OCI-LY3 (cell line): ENCODE measurements around the gene CKB.

ENCODE experiments used
- H2AFZ ChIP-seq: fragments of 200-600, 300-600 bp; shearing (Covaris generic); 2 replicates; pipeline ENCODE4 v1.6.0; 2014; ENCODE audit warnings: antibody characterized with exemption, low read depth, low read length
- H3K27ac ChIP-seq: fragments of 200-600, 300-600 bp; sonication (generic); 2 replicates; pipeline ENCODE4 v1.5.1; 2014; ENCODE audit warnings: mild to moderate bottlenecking, low read length, moderate library complexity, mixed read lengths
- H3K27me3 ChIP-seq: fragments of 200-600, 300-600 bp; sonication (generic); 2 replicates; pipeline ENCODE4 v1.6.1; 2014; ENCODE audit warnings: low read depth, low read length, mixed read lengths
- H3K36me3 ChIP-seq: fragments of 200-600, 300-600 bp; sonication (generic); replicated peaks from 2 replicates; pipeline ENCODE3; 2014; ENCODE audit warnings: low read depth, low read length, mixed read lengths
- H3K4me1 ChIP-seq: fragments of 300-600, 200-600 bp; sonication (generic); 2 replicates; pipeline ENCODE4 v1.6.1; 2014; ENCODE audit warnings: low read length, mixed read lengths
- H3K4me2 ChIP-seq: fragments of 200-600, 300-600 bp; sonication (generic); 2 replicates; pipeline ENCODE4 v1.6.1; 2014; ENCODE audit warnings: low read length, mixed read lengths
- H3K4me3 ChIP-seq: fragments of 300-600, 200-600 bp; sonication (generic); 2 replicates; pipeline ENCODE4 v1.5.1; 2014; ENCODE audit warnings: antibody characterized with exemption, mild to moderate bottlenecking, low read length, moderate library complexity
- H3K79me2 ChIP-seq: fragments of 300-600, 200-600 bp; shearing (Covaris generic); 2 replicates; pipeline ENCODE4 v1.6.1; 2014; ENCODE audit warnings: mild to moderate bottlenecking, low read length, mixed read lengths
- H3K9ac ChIP-seq: fragments of 300-600, 200-600 bp; shearing (Covaris generic); 2 replicates; pipeline ENCODE4 v1.6.0; 2014; ENCODE audit warnings: mild to moderate bottlenecking, low read length, moderate library complexity
- H3K9me3 ChIP-seq: fragments of 200-600, 300-600 bp; shearing (Covaris generic); 2 replicates; pipeline ENCODE4 v1.6.1; 2014; ENCODE audit warnings: low read length, mixed read lengths; ENCODE audit not compliant: insufficient read depth
- H4K20me1 ChIP-seq: fragments of 200-600, 300-600 bp; sonication (generic); 2 replicates; pipeline ENCODE4 v1.6.1; 2016; ENCODE audit warnings: low read length, mixed read lengths; ENCODE audit not compliant: insufficient read depth
- CTCF ChIP-seq: fragments of 200-600, 300-600 bp; sonication (generic); IDR thresholded peaks from 2 replicates; pipeline ENCODE4 v1.5.1; 2014; ENCODE audit warnings: antibody characterized with exemption, low read length, low read depth
- EZH2phosphoT487 ChIP-seq: fragments of 200-600 bp; shearing (Covaris generic); IDR thresholded peaks from 2 replicates; pipeline ENCODE4 v1.6.1; 2018; ENCODE audit warnings: antibody characterized with exemption, mixed run types, low read depth

The CKB gene

GRCh38 chr14:103535081-103535890, 12.7 kb upstream of the CKB start:
- peaks cover 27% of the 10 kb centered on the region for H3K79me2 ChIP-seq
- H2AFZ ChIP-seq: no peak overlapping the region
- no peak for TF ChIP-seq CTCF
- TF ChIP-seq EZH2phosphoT487: no peak
- no peaks in the 10 kb centered on the region for H3K27me3 ChIP-seq
- no peaks in the 10 kb centered on the region for H3K9me3 ChIP-seq
- H4K20me1 ChIP-seq: peaks cover 3% of the 10 kb centered on the region; the same call in 1 of the 2 replicates
- H3K4me3 ChIP-seq: no peak overlapping the region
- H3K4me1 ChIP-seq: peaks cover 19% of the 10 kb centered on the region
- H3K4me2 ChIP-seq: no peak overlapping the region
- no peak overlapping the region for H3K9ac ChIP-seq
- H3K36me3 ChIP-seq: peaks cover 31% of the 10 kb centered on the region
- no peak overlapping the region for H3K27ac ChIP-seq

- Histone ChIP-seq H3K79me2 (peaks cover 34% of the 10 kb centered on the region), H3K27me3 (no peaks in the 10 kb centered on the region), H3K36me3 (peaks cover 38% of the 10 kb centered on the region), H2AFZ (no peak overlapping the region), H3K4me1 (peaks cover 26% of the 10 kb centered on the region), H3K9ac (no peak overlapping the region), H4K20me1 (peaks cover 3% of the 10 kb centered on the region; the same call in 1 of the 2 replicates), H3K4me3 (no peak overlapping the region), H3K9me3 (no peaks in the 10 kb centered on the region), H3K4me2 (no peak overlapping the region), H3K27ac (no peak overlapping the region)
- TF ChIP-seq EZH2phosphoT487 (no peak), CTCF (no peak)
Measured at GRCh38 chr14:103534576-103535061, 12.0 kb upstream of the CKB start.

GRCh38 chr14:103533999-103534575, 11.5 kb upstream of the CKB start:
- Histone ChIP-seq H3K4me2 (no peak overlapping the region), H3K4me1 (peaks cover 26% of the 10 kb centered on the region), H4K20me1 (peaks cover 3% of the 10 kb centered on the region; the same call in 1 of the 2 replicates), H3K4me3 (no peak overlapping the region), H3K9ac (no peak overlapping the region), H3K9me3 (no peaks in the 10 kb centered on the region), H3K27ac (no peak overlapping the region), H3K27me3 (no peaks in the 10 kb centered on the region), H3K79me2 (peaks cover 39% of the 10 kb centered on the region), H3K36me3 (peaks cover 39% of the 10 kb centered on the region), H2AFZ (no peak overlapping the region)
- TF ChIP-seq CTCF: no peak
- no peak for TF ChIP-seq EZH2phosphoT487
